DOHH2 (cell line): Measurements from ENCODE around the gene GYPA.

Experiments
- EZH2phosphoT487 ChIP-seq: fragments of 200-600 bp; sonication (generic); IDR thresholded peaks from 2 replicates; pipeline ENCODE4 v1.6.1; 2017; ENCODE audit warnings: borderline replicate concordance, mild to moderate bottlenecking, antibody characterized with exemption, low read length, moderate library complexity, mixed read lengths
- TF ChIP-seq, protein P1 (sequence below): fragments of 200-600 bp; sonication (generic); IDR thresholded peaks from one replicate; pipeline ENCODE4 v1.5.1; 2014; ENCODE audit warnings: antibody characterized with exemption, mild to moderate bottlenecking, low read depth, low read length; ENCODE audit not compliant: poor library complexity, severe bottlenecking

- TF ChIP-seq, protein P1, sequence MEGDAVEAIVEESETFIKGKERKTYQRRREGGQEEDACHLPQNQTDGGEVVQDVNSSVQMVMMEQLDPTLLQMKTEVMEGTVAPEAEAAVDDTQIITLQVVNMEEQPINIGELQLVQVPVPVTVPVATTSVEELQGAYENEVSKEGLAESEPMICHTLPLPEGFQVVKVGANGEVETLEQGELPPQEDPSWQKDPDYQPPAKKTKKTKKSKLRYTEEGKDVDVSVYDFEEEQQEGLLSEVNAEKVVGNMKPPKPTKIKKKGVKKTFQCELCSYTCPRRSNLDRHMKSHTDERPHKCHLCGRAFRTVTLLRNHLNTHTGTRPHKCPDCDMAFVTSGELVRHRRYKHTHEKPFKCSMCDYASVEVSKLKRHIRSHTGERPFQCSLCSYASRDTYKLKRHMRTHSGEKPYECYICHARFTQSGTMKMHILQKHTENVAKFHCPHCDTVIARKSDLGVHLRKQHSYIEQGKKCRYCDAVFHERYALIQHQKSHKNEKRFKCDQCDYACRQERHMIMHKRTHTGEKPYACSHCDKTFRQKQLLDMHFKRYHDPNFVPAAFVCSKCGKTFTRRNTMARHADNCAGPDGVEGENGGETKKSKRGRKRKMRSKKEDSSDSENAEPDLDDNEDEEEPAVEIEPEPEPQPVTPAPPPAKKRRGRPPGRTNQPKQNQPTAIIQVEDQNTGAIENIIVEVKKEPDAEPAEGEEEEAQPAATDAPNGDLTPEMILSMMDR = no peak
- TF ChIP-seq EZH2phosphoT487 = no peak
Observed at GRCh38 chr4:144178414-144178813, 37.9 kb upstream of the GYPA start.
